ENCODE results near the gene PRPSAP2.

PRPSAP2 gene

GRCh38 chr17:18949566-18949965, 91.6 kb downstream of the PRPSAP2 start:
- no peak for TF ChIP-seq CTCF (IDR thresholded peaks at IDR 0.05; ENCODE audit: low read depth, low read length, missing control alignments)
- in situ Hi-C loops (cut with HindIII; ENCODE audit: low pct_ligation_motif_present, low sequenced_read_pairs) = no loop called here
- no peaks in the 10 kb centered on the region for H3K36me3 ChIP-seq (replicated peaks)
- H3K4me3 ChIP-seq (ENCODE audit: low read depth, low read length) = no peak overlapping the region
- DNase-seq = no peak
- H3K27me3 ChIP-seq (replicated peaks) = peaks cover 3% of the 10 kb centered on the region
- no peak overlapping the region for H3K27ac ChIP-seq

GRCh38 chr17:18950346-18950745, 92.4 kb downstream of the PRPSAP2 start:
- no peaks in the 10 kb centered on the region for H3K27me3 ChIP-seq (replicated peaks)
- DNase-seq = no peak
- in situ Hi-C loops (cut with HindIII; ENCODE audit: low pct_ligation_motif_present, low sequenced_read_pairs) = loop anchor here (25.0 kb wide), 1 partner anchor 88 kb away; the partner anchor contains the start of gene PRPSAP2
- H3K36me3 ChIP-seq (replicated peaks) = no peaks in the 10 kb centered on the region
- H3K27ac ChIP-seq = no peak overlapping the region
- no peak overlapping the region for H3K4me3 ChIP-seq (ENCODE audit: low read depth, low read length)
- no peak for TF ChIP-seq CTCF (IDR thresholded peaks at IDR 0.05; ENCODE audit: low read depth, low read length, missing control alignments)

- in situ Hi-C loops (cut with HindIII; ENCODE audit: low pct_ligation_motif_present, low sequenced_read_pairs) = loop anchor here (25.0 kb wide), 1 partner anchor 89 kb away; the partner anchor contains the start of gene PRPSAP2
- Histone ChIP-seq H3K27me3 (replicated peaks) (no peaks in the 10 kb centered on the region), H3K4me3 (ENCODE audit: low read depth, low read length) (no peak overlapping the region), H3K36me3 (replicated peaks) (no peaks in the 10 kb centered on the region), H3K27ac (no peak overlapping the region)
- DNase-seq = no peak
- no peak for TF ChIP-seq CTCF (IDR thresholded peaks at IDR 0.05; ENCODE audit: low read depth, low read length, missing control alignments)
Observed at GRCh38 chr17:18950944-18951905, 93.3 kb downstream of the PRPSAP2 start.

- H3K27me3 ChIP-seq (replicated peaks) = no peaks in the 10 kb centered on the region
- H3K27ac ChIP-seq = no peak within 1 kb of the TSS
- in situ Hi-C loops (cut with HindIII; ENCODE audit: low pct_ligation_motif_present, low sequenced_read_pairs) = loop anchor here (25.0 kb wide), 1 partner anchor 90 kb away; the partner anchor contains the start of gene PRPSAP2
- no peak for DNase-seq
- H3K4me3 ChIP-seq (ENCODE audit: low read depth, low read length) = no peak within 1 kb of the TSS
- TF ChIP-seq CTCF (IDR thresholded peaks at IDR 0.05; ENCODE audit: low read depth, low read length, missing control alignments) = peak; percentile 67
- no peaks in the 10 kb centered on the region for H3K36me3 ChIP-seq (replicated peaks)
Observed at GRCh38 chr17:18951941-18952842, 94.3 kb downstream of the PRPSAP2 start, which contains the start of gene SLC5A10. SLC5A10 (plus strand) TSS chr17:18952165; CDS start chr17:18952206, 41 bp downstream.

GRCh38 chr17:18953231-18953728, 95.3 kb downstream of the PRPSAP2 start:
- in situ Hi-C loops (cut with HindIII; ENCODE audit: low pct_ligation_motif_present, low sequenced_read_pairs) = loop anchor here (25.0 kb wide), 1 partner anchor 91 kb away; the partner anchor contains the start of gene PRPSAP2
- Histone ChIP-seq H3K36me3 (replicated peaks) (no peaks in the 10 kb centered on the region), H3K4me3 (ENCODE audit: low read depth, low read length) (no peak overlapping the region), H3K27me3 (replicated peaks) (no peaks in the 10 kb centered on the region), H3K27ac (no peak overlapping the region)
- no peak for DNase-seq
- TF ChIP-seq CTCF (IDR thresholded peaks at IDR 0.05; ENCODE audit: low read depth, low read length, missing control alignments) = no peak

All from brain microvascular endothelial cell (primary cell).